IMR-90 (cell line): ENCODE measurements around the gene SLBP. TPM values are rescaled to one million over a fixed set of nuclear protein-coding genes. Genes with fewer than 3 reads are reported as not detected.

Source experiments
- ATAC-seq: fragments of 200-7000 bp; cut with Tn5 transposase; 2 replicates; pipeline ENCODE4 v1.9.1; 2020; ENCODE audit warnings: low read depth, mild to moderate bottlenecking, moderate library complexity
- BruUV-seq: library from RNA; stranded (reverse); fragments of 400-500 nt; replicated peaks from 2 replicates; lab custom pipeline; 2021; lab: Mats Ljungman, UMichigan
- CTCF ChIA-PET: fragments of 300-600 bp; formaldehyde crosslinking; extraction: SDS; loops from one replicate; lab custom pipeline; 2021; ENCODE audit warnings: antibody characterized with exemption; lab: Yijun Ruan, JAX
- POLR2A ChIA-PET: fragments of 300-600 bp; sonication (Branson Sonifier 250); formaldehyde crosslinking; loops from one replicate; lab custom pipeline; 2022; ENCODE audit warnings: antibody characterized with exemption; ENCODE audit not compliant: unreplicated experiment; lab: Charles Lee
- DNase-seq: peaks from one replicate; pipeline ENCODE4 v3.0.0; 2013
- H2AFZ ChIP-seq: replicated peaks from 2 replicates; pipeline ENCODE3; 2013; ENCODE audit warnings: low read length, mild to moderate bottlenecking; ENCODE audit not compliant: poor library complexity
- H2AK5ac ChIP-seq: 2 replicates; pipeline ENCODE4 v1.6.1; 2013; ENCODE audit warnings: low read depth, low read length, inconsistent platforms
- H2AK9ac ChIP-seq: replicated peaks from 2 replicates; pipeline ENCODE3; 2013; ENCODE audit warnings: mild to moderate bottlenecking, low read depth, low read length, moderate library complexity; ENCODE audit not compliant: poor library complexity
- H2BK120ac ChIP-seq: 2 replicates; pipeline ENCODE4 v1.6.1; 2013; ENCODE audit warnings: low read depth, low read length, inconsistent platforms
- H2BK15ac ChIP-seq: 3 replicates; pipeline ENCODE4 v1.6.1; 2013; ENCODE audit warnings: low read depth, low read length, inconsistent platforms
- H2BK20ac ChIP-seq: 2 replicates; pipeline ENCODE4 v1.6.1; 2013; ENCODE audit warnings: low read depth, mild to moderate bottlenecking, inconsistent platforms, low read length, moderate library complexity
- H2BK5ac ChIP-seq: 2 replicates; pipeline ENCODE4 v1.6.1; 2013; ENCODE audit warnings: mild to moderate bottlenecking, low read depth, low read length, inconsistent platforms; ENCODE audit not compliant: poor library complexity, severe bottlenecking
- H3K14ac ChIP-seq: replicated peaks from 2 replicates; pipeline ENCODE4 v1.6.1; 2013; ENCODE audit warnings: low read depth, low read length, inconsistent platforms
- H3K18ac ChIP-seq: 2 replicates; pipeline ENCODE4 v1.6.1; 2013; ENCODE audit warnings: low read depth, low read length, control low read depth
- H3K23ac ChIP-seq: 2 replicates; pipeline ENCODE4 v1.6.1; 2013; ENCODE audit warnings: low read depth, low read length, inconsistent platforms
- H3K27ac ChIP-seq: 2 replicates; pipeline ENCODE4 v1.5.1; 2013; ENCODE audit warnings: mild to moderate bottlenecking, control low read depth, low read length; ENCODE audit not compliant: insufficient read depth
- H3K27me3 ChIP-seq: 2 replicates; pipeline ENCODE4 v1.6.1; 2013; ENCODE audit warnings: low read length; ENCODE audit not compliant: control insufficient read depth, insufficient read depth
- H3K36me3 ChIP-seq: 2 replicates; pipeline ENCODE4 v1.6.1; 2013; ENCODE audit warnings: low read length, mixed read lengths; ENCODE audit not compliant: control insufficient read depth, insufficient read depth
- H3K4ac ChIP-seq: 2 replicates; pipeline ENCODE4 v1.6.1; 2013; ENCODE audit warnings: low read depth, low read length, inconsistent platforms
- H3K4me1 ChIP-seq: 2 replicates; pipeline ENCODE4 v1.6.1; 2013; ENCODE audit warnings: low read length, mixed read lengths; ENCODE audit not compliant: control insufficient read depth, insufficient read depth
- H3K4me2 ChIP-seq: 2 replicates; pipeline ENCODE4 v1.6.1; 2013; ENCODE audit warnings: low read depth, mild to moderate bottlenecking, control low read depth, low read length, moderate library complexity
- H3K4me3 ChIP-seq: 2 replicates; pipeline ENCODE4 v1.5.1; 2013; ENCODE audit warnings: low read depth, mild to moderate bottlenecking, control low read depth, low read length, moderate library complexity; ENCODE audit not compliant: insufficient read depth
- H3K56ac ChIP-seq: 2 replicates; pipeline ENCODE4 v1.6.1; 2013; ENCODE audit warnings: low read length, inconsistent platforms; ENCODE audit not compliant: insufficient read depth; ENCODE audit errors: extremely low read depth
- H3K79me1 ChIP-seq, 2 experiments: 2 replicates each; pipeline ENCODE4 v1.6.1; 2013; ENCODE audit warnings: low read length in 2 of 2, inconsistent platforms in 1 of 2, low read depth in 1 of 2
- H3K9ac ChIP-seq: 2 replicates; pipeline ENCODE4 v1.6.1; 2013; ENCODE audit warnings: low read depth, low read length, control low read depth
- H3K9me1 ChIP-seq: 2 replicates; pipeline ENCODE4 v1.6.1; 2013; ENCODE audit warnings: low read length, inconsistent platforms; ENCODE audit not compliant: insufficient read depth
- H3K9me3 ChIP-seq: 2 replicates; pipeline ENCODE4 v1.6.1; 2013; ENCODE audit warnings: low read length; ENCODE audit not compliant: control insufficient read depth, insufficient read depth
- H4K20me1 ChIP-seq: 2 replicates; pipeline ENCODE4 v1.6.1; 2013; ENCODE audit warnings: low read length, inconsistent platforms; ENCODE audit not compliant: insufficient read depth
- H4K5ac ChIP-seq: 2 replicates; pipeline ENCODE4 v1.6.1; 2013; ENCODE audit warnings: mild to moderate bottlenecking, low read depth, low read length, control low read depth
- H4K8ac ChIP-seq, 2 experiments: 2 replicates each; pipeline ENCODE4 v1.6.1; 2013; ENCODE audit warnings: low read depth in 2 of 2, low read length in 2 of 2, control low read depth in 1 of 2, inconsistent platforms in 1 of 2
- H4K91ac ChIP-seq: 2 replicates; pipeline ENCODE4 v1.6.1; 2013; ENCODE audit warnings: low read depth, low read length, inconsistent platforms; ENCODE audit not compliant: insufficient read depth
- CHD1 ChIP-seq: IDR thresholded peaks from 2 replicates; pipeline ENCODE4 v1.6.1; 2012; ENCODE audit warnings: low read depth, low read length, improper control_type of control experiment
- MXI1 ChIP-seq: IDR thresholded peaks from 2 replicates; pipeline ENCODE4 v1.6.1; 2012; ENCODE audit warnings: low read depth, mild to moderate bottlenecking, low read length, moderate library complexity, borderline replicate concordance
- NFE2L2 ChIP-seq: fragments of 150-350 bp; IDR thresholded peaks from 2 replicates; pipeline ENCODE4 v1.6.1; 2016; ENCODE audit warnings: low read depth, mild to moderate bottlenecking, low read length
- RAD21 ChIP-seq: IDR thresholded peaks from 2 replicates; pipeline ENCODE4 v1.6.1; 2012; ENCODE audit warnings: low read length, improper control_type of control experiment
- RCOR1 ChIP-seq: IDR thresholded peaks from 2 replicates; pipeline ENCODE4 v1.6.1; 2012; ENCODE audit warnings: mild to moderate bottlenecking, low read length, improper control_type of control experiment; ENCODE audit not compliant: insufficient replicate concordance
- RFX5 ChIP-seq: IDR thresholded peaks from 2 replicates; pipeline ENCODE4 v1.8.0; 2012; ENCODE audit warnings: low read depth, mild to moderate bottlenecking, low read length, moderate library complexity
- WGBS, 2 experiments: methylation state at CpG; one replicate each; pipeline versions ENCODE4 v1.1.5 to v1.1.7; 2013; ENCODE audit warnings: missing lambda C conversion rate in 2 of 2; ENCODE audit not compliant: insufficient read length in 1 of 2; ENCODE audit errors: extremely low coverage in 2 of 2; 5-methylcytosine and 5-hydroxymethylcytosine counted together
- dilution Hi-C: fragments of 300-500 bp; cut with HindIII; formaldehyde crosslinking; loops from one replicate; pipeline ENCODE4 v1.14.3; 2018; ENCODE audit warnings: low sequenced_read_pairs; ENCODE audit not compliant: unreplicated experiment
- in situ Hi-C: fragments of 300-500 bp; cut with MboI; formaldehyde crosslinking; loops from 3 replicates; pipeline ENCODE4 v1.14.3; 2019; ENCODE audit warnings: low sequenced_read_pairs, inconsistent platforms, mixed read lengths
- intact Hi-C: fragments of 100-400 bp; cut with micrococcal nuclease; formaldehyde crosslinking; loops from 2 replicates; pipeline ENCODE4 v1.10.0; 2022
- polyA plus RNA-seq, 3 experiments: library from polyadenylated mRNA; depleted of rRNA; stranded (reverse); fragments of >200 nt; gene quantifications; 2 replicates each; pipeline ENCODE4 v1.2.3, GENCODE V29; 2012; ENCODE audit warnings: low replicate concordance in 1 of 3
- total RNA-seq: library from RNA; depleted of rRNA; stranded (reverse); fragments of >200 nt; gene quantifications from 2 replicates; pipeline ENCODE4 v1.2.3, GENCODE V29; 2012

The SLBP gene
- total and polyA plus RNA-seq, 2 of the 4 experiments (the other 2 are of a cell fraction) = 64.9 to 66.1 TPM

GRCh38 chr4:1682860-1683259 is 29.3 kb downstream of the SLBP start:
- peaks cover 6% of the 10 kb centered on the region; the same call in 1 of the 2 replicates for H3K4me1 ChIP-seq
- H2BK15ac ChIP-seq = no peak overlapping the region
- peak overlapping the region; percentile 83; the same call in 1 of the 2 replicates for H3K4me3 ChIP-seq
- no peaks in the 10 kb centered on the region for H3K27me3 ChIP-seq
- peak overlapping the region; percentile 69 for H2AFZ ChIP-seq
- H3K36me3 ChIP-seq = no peaks in the 10 kb centered on the region
- H4K5ac ChIP-seq = no peak overlapping the region
- peak overlapping the region; percentile 62 for H3K4ac ChIP-seq
- H3K4me2 ChIP-seq = peak overlapping the region; percentile 85
- dilution Hi-C loops = no loop called here
- no peak for DNase-seq
- peak overlapping the region; percentile 54 for H3K9ac ChIP-seq
- peaks cover 4% of the 10 kb centered on the region; the same call in 1 of the 2 replicates for H3K9me1 ChIP-seq
- no peak overlapping the region for H3K56ac ChIP-seq
- H3K27ac ChIP-seq = peak overlapping the region; percentile 56
- peaks cover 5% of the 10 kb centered on the region for H4K20me1 ChIP-seq
- peak overlapping the region; percentile 74 for H2AK9ac ChIP-seq
- peak overlapping the region in 1 of 2 experiments; percentile 4; a peak in 1 of 4 replicates for H4K8ac ChIP-seq
- 85% methylated on average over 4 of the region's 13 CpGs; no CpG with 5 or more reads in 1 of the 2 experiments for WGBS, 2 experiments
- peak overlapping the region; percentile 55; the same call in 1 of the 2 replicates for H3K23ac ChIP-seq
- H2AK5ac ChIP-seq = peak overlapping the region; percentile 33; the same call in 1 of the 2 replicates
- POLR2A ChIA-PET = no interaction called here
- CTCF ChIA-PET = no interaction called here
- peaks cover 0 to 7% of the 10 kb centered on the region in 2 experiments; a peak in 2 of 4 replicates for H3K79me1 ChIP-seq
- no peak for TF ChIP-seq RCOR1
- TF ChIP-seq NFE2L2 = no peak
- TF ChIP-seq RFX5 = no peak
- no peak for TF ChIP-seq CHD1
- no peak for TF ChIP-seq RAD21
- no peak for TF ChIP-seq MXI1
- peak overlapping the region; percentile 49 for H3K14ac ChIP-seq
- H4K91ac ChIP-seq = no peak overlapping the region
- in situ Hi-C loops = no loop called here
- BruUV-seq = no TSS peak
- peak overlapping the region; percentile 16 for H2BK5ac ChIP-seq
- no peak for ATAC-seq
- no peak overlapping the region for H2BK120ac ChIP-seq
- H3K9me3 ChIP-seq = no peaks in the 10 kb centered on the region
- peak overlapping the region; percentile 29; the same call in 1 of the 2 replicates for H2BK20ac ChIP-seq
- intact Hi-C loops = no loop called here
- H3K18ac ChIP-seq = no peak overlapping the region
